Neural cell (in vitro differentiated cells): ENCODE results near the gene DCTN4. TPM values are rescaled to one million over a fixed set of nuclear protein-coding genes. Genes with fewer than 3 reads are reported as not detected.

Experiments used
- H2AFZ ChIP-seq: fragments of 200-600, 300-800 bp; sonication (generic), shearing (Covaris generic); 2 replicates; pipeline ENCODE4 v1.6.0; 2014; ENCODE audit warnings: low read depth, mild to moderate bottlenecking, antibody characterized with exemption, low read length, moderate library complexity
- H3F3A ChIP-seq: fragments of 200-600 bp; shearing (Covaris generic); 2 replicates; pipeline ENCODE4 v1.6.1; 2016; ENCODE audit warnings: mild to moderate bottlenecking, moderate library complexity, mixed read lengths, antibody characterized with exemption, low read length; ENCODE audit not compliant: insufficient read depth, poor library complexity, severe bottlenecking
- H3K27ac ChIP-seq: fragments of 200-600, 300-800 bp; sonication (generic), shearing (Covaris generic); 2 replicates; pipeline ENCODE4 v1.5.1; 2014; ENCODE audit warnings: mild to moderate bottlenecking, low read length, moderate library complexity
- H3K27me3 ChIP-seq: fragments of 300-800, 200-600 bp; sonication (generic), shearing (Covaris generic); 2 replicates; pipeline ENCODE4 v1.6.0; 2014; ENCODE audit warnings: mild to moderate bottlenecking, low read depth, low read length, moderate library complexity; ENCODE audit not compliant: insufficient read depth
- H3K36me3 ChIP-seq: fragments of 300-800, 200-600 bp; sonication (generic), shearing (Covaris generic); 2 replicates; pipeline ENCODE4 v1.5.1; 2014; ENCODE audit warnings: mild to moderate bottlenecking, antibody characterized with exemption, low read length, moderate library complexity; ENCODE audit not compliant: insufficient read depth
- H3K4me2 ChIP-seq: fragments of 300-800, 200-600 bp; sonication (generic), shearing (Covaris generic); 2 replicates; pipeline ENCODE4 v1.6.0; 2014; ENCODE audit warnings: mild to moderate bottlenecking, low read length
- H3K4me3 ChIP-seq: fragments of 300-800, 200-600 bp; sonication (generic), shearing (Covaris generic); 2 replicates; pipeline ENCODE4 v1.5.1; 2014; ENCODE audit warnings: mild to moderate bottlenecking, low read length, moderate library complexity
- H3K79me2 ChIP-seq: fragments of 200-600 bp; shearing (Covaris generic); replicated peaks from 2 replicates; pipeline ENCODE4 v1.6.0; 2014; ENCODE audit warnings: mild to moderate bottlenecking, low read length, moderate library complexity; ENCODE audit not compliant: insufficient read depth
- H3K9ac ChIP-seq: fragments of 300-800, 200-600 bp; sonication (generic), shearing (Covaris generic); 2 replicates; pipeline ENCODE4 v1.6.1; 2016; ENCODE audit warnings: mild to moderate bottlenecking, low read length, mixed read lengths
- H3K9me2 ChIP-seq: fragments of 200-600 bp; shearing (Covaris generic); 2 replicates; pipeline ENCODE4 v1.6.1; 2016; ENCODE audit warnings: mild to moderate bottlenecking, low read length, mixed read lengths; ENCODE audit not compliant: insufficient read depth
- H3K9me3 ChIP-seq: fragments of 200-600, 300-800 bp; sonication (generic), shearing (Covaris generic); 2 replicates; pipeline ENCODE4 v1.6.1; 2016; ENCODE audit warnings: mild to moderate bottlenecking, mixed run types, low read length, moderate library complexity, mixed read lengths
- H4K20me1 ChIP-seq: fragments of 200-600 bp; shearing (Covaris generic); 2 replicates; pipeline ENCODE4 v1.6.1; 2016; ENCODE audit warnings: mild to moderate bottlenecking, mixed run types; ENCODE audit not compliant: insufficient read depth
- EZH2 ChIP-seq: fragments of 200-600, 300-800 bp; shearing (Covaris generic), sonication (generic); IDR thresholded peaks from 2 replicates; pipeline ENCODE4 v1.6.1; 2014; ENCODE audit warnings: antibody characterized with exemption, low read length, borderline replicate concordance, mild to moderate bottlenecking; ENCODE audit not compliant: insufficient read depth, poor library complexity, severe bottlenecking
- RAD21 ChIP-seq: fragments of 450-650 bp; conservative IDR thresholded peaks from 2 replicates; pipeline ENCODE4 v1.6.1; 2014; ENCODE audit warnings: antibody characterized with exemption, mild to moderate bottlenecking, moderate library complexity
- REST ChIP-seq: IDR thresholded peaks from 2 replicates; pipeline ENCODE4 v1.6.1; 2012; ENCODE audit warnings: borderline replicate concordance
- polyA plus RNA-seq: library from polyadenylated mRNA; depleted of rRNA; stranded (reverse); fragments of >200 nt; gene quantifications from 2 replicates; pipeline ENCODE4 v1.2.3, GENCODE V29; 2014
- TF ChIP-seq, protein P1 (sequence below): fragments of 450-650 bp; IDR thresholded peaks from 2 replicates; pipeline ENCODE4 v1.5.1; 2014; ENCODE audit warnings: antibody characterized with exemption, mild to moderate bottlenecking, moderate library complexity; ENCODE audit not compliant: poor library complexity, severe bottlenecking

The DCTN4 gene
- polyA plus RNA-seq, 1 donor from 2014 or later = 117 TPM

DNA sequence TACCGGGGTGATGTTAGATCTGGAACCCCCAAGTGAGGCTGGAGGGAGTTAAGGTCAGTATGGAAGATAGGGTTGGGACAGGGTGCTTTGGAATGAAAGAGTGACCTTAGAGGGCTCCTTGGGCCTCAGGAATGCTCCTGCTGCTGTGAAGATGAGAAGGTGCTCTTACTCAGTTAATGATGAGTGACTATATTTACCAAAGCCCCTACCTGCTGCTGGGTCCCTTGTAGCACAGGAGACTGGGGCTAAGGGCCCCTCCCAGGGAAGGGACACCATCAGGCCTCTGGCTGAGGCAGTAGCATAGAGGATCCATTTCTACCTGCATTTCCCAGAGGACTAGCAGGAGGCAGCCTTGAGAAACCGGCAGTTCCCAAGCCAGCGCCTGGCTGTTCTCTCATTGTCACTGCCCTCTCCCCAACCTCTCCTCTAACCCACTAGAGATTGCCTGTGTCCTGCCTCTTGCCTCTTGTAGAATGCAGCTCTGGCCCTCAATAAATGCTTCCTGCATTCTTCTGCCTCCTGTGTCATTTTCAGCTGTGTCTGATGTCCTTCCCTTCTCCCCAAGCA, 100.0 kb downstream of the DCTN4 start:
- Histone ChIP-seq H3K9me2 (no peaks in the 10 kb centered on the region), H3K4me2 (no peak overlapping the region), H3K9me3 (no peaks in the 10 kb centered on the region), H3K79me2 (no peaks in the 10 kb centered on the region), H4K20me1 (no peaks in the 10 kb centered on the region), H2AFZ (no peak overlapping the region), H3K4me3 (no peak overlapping the region), H3K27me3 (no peaks in the 10 kb centered on the region), H3F3A (no peaks in the 10 kb centered on the region), H3K36me3 (no peaks in the 10 kb centered on the region), H3K9ac (no peak overlapping the region), H3K27ac (no peak overlapping the region)
- TF ChIP-seq EZH2 (no peak), REST (no peak), RAD21 (no peak)
- TF ChIP-seq, protein P1, sequence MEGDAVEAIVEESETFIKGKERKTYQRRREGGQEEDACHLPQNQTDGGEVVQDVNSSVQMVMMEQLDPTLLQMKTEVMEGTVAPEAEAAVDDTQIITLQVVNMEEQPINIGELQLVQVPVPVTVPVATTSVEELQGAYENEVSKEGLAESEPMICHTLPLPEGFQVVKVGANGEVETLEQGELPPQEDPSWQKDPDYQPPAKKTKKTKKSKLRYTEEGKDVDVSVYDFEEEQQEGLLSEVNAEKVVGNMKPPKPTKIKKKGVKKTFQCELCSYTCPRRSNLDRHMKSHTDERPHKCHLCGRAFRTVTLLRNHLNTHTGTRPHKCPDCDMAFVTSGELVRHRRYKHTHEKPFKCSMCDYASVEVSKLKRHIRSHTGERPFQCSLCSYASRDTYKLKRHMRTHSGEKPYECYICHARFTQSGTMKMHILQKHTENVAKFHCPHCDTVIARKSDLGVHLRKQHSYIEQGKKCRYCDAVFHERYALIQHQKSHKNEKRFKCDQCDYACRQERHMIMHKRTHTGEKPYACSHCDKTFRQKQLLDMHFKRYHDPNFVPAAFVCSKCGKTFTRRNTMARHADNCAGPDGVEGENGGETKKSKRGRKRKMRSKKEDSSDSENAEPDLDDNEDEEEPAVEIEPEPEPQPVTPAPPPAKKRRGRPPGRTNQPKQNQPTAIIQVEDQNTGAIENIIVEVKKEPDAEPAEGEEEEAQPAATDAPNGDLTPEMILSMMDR = no peak

Other genes with a start within 250 kb of the DCTN4 start
- 0.14 TPM in 1 of 2 replicates, not detected in the other for gene SYNPO, start 118.4 kb downstream of the DCTN4 start, polyA plus RNA-seq
- not detected in 2 replicates for gene MYOZ3, start 97.8 kb downstream of the DCTN4 start, polyA plus RNA-seq
- gene RBM22, start 58.0 kb downstream of the DCTN4 start, polyA plus RNA-seq = 65.9 and 67.9 TPM in 2 replicates
- 3.7 and 5.2 TPM in 2 replicates for gene SMIM3, start 19.7 kb upstream of the DCTN4 start, polyA plus RNA-seq
- 0.28 TPM in 1 of 2 replicates, not detected in the other for gene IRGM, start 87.5 kb upstream of the DCTN4 start, polyA plus RNA-seq
- 126 and 133 TPM in 2 replicates for gene ZNF300, start 146.0 kb upstream of the DCTN4 start, polyA plus RNA-seq